H1 (cell line): ENCODE results near the gene ACAP2. TPM values are rescaled to one million over a fixed set of nuclear protein-coding genes. Genes with fewer than 3 reads are reported as not detected.

Experiments used
- BRCA1 ChIP-seq: IDR thresholded peaks from 2 replicates; pipeline ENCODE4 v1.6.1; 2012; ENCODE audit warnings: low read depth, low read length, improper control_type of control experiment
- KDM4A ChIP-seq: IDR thresholded peaks from one replicate; pipeline ENCODE4 v1.7.1; 2012; ENCODE audit warnings: low read depth, mild to moderate bottlenecking, moderate library complexity, low read length, inconsistent platforms; ENCODE audit not compliant: severe bottlenecking
- TAF7 ChIP-seq: optimal IDR thresholded peaks from 2 replicates; pipeline ENCODE3; 2011; ENCODE audit warnings: low read depth, mild to moderate bottlenecking, inconsistent platforms, low read length, moderate library complexity, borderline replicate concordance
- polyA plus RNA-seq, 7 experiments: library from polyadenylated mRNA; depleted of rRNA in 3 of 7; stranded (reverse) in 5 of 7; unstranded in 2 of 7; fragments of >200 nt in 5 of 7; fragments of 200-250 nt in 2 of 7; gene quantifications; 1 replicate in 5 of 7; 2 replicates in 1 of 7; 4 replicates in 1 of 7; pipeline versions ENCODE4 v1.2.1 to v1.2.3, GENCODE V29; 2011 to 2013; ENCODE audit warnings: missing spikeins in 2 of 7, mixed read lengths in 2 of 7
- total RNA-seq: library from RNA; stranded (reverse); fragmentation: NEBNext Ultra II Directional; extraction: Animal tissue kit (Norgen Biotek cat#: 25700); gene quantifications from 2 replicates; pipeline ENCODE4 v1.2.1, GENCODE V29; 2021

Gene ACAP2
- total and polyA plus RNA-seq, 2 of the 8 experiments (the other 6 are each of a cell fraction or from before 2014, with no cell fraction given), result 7.7 to 37.3 TPM

- TF ChIP-seq KDM4A, result no peak
- TF ChIP-seq BRCA1, result no peak
- TF ChIP-seq TAF7, result no peak
Measured at GRCh38 chr3:195254454-195255175, 188.2 kb downstream of the ACAP2 start (continued).
